ENCODE measurements around the gene CACNA1I.
"Not testable (repeated sequence)": the region's sequence is repeated elsewhere in the genome, so short reads cannot be mapped to it uniquely, and the experiment has no call there.

CACNA1I gene

DNA sequence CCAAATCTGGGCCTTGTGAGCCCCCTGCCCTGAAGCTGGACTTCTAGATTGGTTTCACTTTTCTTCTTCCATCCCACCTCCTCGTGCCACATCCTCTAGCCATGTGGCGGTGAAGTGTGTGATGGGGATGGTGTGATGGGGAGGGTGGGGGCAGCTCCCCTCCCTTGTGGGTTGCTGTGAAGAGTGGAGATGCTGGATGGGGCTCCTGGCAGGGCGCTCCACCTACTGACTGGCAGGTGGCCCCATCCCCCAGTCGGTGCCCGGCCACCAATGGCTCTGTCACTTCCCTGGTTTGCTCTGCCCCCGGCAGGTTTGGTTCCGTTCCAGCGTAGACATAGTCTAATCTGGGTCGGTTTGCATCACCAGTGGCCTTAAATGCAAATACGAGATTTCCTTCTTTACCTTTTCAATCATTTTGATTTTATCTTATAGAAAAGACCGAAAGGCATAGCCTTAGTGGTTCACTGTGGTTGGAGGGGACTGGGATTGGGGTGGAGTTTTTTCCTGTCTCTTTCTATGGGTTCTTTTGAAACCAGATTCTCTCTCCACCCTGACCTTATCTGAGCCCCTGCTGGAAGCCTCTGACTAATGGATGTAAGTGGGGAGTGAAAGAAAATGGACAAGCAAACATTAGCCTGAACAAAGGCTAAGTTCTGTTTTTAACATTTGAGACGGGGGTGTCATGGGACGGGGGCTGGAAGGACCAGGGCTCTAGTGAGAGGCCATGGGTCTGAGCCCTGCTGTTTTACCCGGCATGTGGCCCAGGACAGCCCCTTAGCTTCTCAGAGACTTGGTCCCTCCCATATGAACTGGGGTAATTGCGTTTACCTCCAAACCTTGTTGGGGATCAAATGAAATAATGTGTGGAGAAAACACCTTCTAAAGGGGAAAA lies 149.3 kb downstream of the CACNA1I start:
- no peak for DNase-seq (ENCODE audit: low spot score)

DNA sequence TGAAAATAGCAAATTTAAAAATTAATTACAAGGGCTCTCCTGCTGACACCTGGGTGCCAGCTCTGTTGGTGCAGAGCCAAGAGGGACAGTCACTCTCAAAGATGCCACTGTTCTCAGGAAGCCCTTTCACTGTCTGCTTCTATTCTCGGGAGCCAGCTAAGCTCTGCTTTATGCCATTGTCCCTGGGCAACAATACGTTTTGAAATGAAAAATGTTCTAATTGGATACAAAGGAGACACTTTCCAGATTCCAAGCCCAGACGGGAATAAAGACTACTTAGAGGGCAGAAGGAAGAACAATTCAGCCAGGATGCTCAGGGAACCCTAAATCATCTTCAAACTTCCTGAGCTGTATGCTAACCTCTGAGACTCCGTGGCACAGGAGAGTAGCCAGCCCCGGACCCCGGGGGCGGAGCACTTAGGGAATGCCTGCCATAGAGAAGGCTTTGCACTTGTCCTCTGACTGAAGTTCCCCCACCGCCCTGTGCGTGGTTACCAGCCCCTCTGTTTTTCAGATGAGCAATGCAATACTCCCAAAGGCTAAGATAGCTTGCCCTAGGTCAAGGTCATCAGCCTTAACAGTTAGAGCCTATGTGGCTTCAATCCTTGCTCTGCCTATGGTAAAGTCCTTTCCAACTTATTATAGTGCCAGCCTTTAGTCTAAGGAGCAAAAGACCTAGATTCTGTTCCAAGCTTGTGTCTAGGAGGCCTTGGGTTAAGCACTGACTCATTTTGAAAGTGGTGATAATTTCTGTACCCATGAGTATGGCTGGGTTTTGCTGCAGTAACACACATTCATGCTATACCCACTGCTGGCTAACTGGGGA lies 150.9 kb downstream of the CACNA1I start:
- DNase-seq (ENCODE audit: low spot score): no peak

DNA sequence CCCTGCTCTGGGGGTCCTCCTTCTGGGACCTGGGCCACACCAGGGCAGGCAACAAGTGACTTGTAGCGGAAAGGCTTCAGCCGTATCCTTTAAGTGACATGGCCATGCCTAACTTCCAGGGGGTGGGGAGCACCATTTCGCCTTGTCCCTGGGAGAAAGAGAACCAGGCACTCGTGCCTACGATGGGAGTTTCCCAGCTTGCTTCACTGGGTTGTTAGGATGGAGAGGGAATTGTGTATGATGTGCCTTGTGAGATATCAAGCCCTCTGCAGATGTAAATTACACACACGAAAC lies 151.4 kb downstream of the CACNA1I start:
- no peak for DNase-seq (ENCODE audit: low spot score)

DNA sequence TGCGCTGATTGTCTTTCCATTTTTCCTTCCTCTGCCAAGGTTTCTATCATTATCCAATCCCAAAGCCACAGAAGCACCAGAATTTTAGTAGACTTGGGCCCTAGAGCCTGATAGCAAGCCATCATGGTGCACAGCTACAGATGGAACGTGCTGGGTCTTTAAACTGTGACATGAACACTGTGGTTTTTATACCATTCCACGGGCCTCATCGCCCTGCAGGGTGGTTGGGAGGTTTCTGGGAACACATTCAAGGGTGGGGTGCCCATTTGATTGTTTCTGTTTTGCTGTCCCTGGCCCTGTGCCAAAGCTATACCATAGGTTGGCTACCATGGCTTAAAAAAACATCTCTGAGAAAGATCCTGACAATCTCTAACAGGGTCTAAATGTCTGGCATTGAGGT lies 151.9 kb downstream of the CACNA1I start:
- no peak for DNase-seq (ENCODE audit: low spot score)

DNA sequence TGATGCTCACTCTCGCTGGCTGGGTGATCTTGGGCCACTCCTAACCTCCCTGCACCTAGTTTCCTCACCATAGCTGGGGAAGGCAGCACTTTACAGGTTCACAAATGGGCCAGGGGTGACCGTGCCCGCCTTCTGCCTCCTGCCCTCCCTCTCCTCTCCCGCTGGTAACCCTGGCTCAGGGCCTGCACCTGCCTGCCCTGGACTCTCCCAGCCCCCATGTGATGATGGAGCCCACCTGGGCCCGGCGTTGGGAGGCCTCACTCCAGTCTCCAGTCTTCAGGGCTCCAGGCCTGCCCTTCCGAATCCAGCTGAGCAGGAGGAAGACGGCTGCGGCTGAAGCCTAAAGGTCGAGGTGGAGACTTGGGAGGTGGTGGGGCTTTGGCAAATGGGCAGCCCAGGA lies 152.9 kb downstream of the CACNA1I start:
- no peak for DNase-seq (ENCODE audit: low spot score)

DNA sequence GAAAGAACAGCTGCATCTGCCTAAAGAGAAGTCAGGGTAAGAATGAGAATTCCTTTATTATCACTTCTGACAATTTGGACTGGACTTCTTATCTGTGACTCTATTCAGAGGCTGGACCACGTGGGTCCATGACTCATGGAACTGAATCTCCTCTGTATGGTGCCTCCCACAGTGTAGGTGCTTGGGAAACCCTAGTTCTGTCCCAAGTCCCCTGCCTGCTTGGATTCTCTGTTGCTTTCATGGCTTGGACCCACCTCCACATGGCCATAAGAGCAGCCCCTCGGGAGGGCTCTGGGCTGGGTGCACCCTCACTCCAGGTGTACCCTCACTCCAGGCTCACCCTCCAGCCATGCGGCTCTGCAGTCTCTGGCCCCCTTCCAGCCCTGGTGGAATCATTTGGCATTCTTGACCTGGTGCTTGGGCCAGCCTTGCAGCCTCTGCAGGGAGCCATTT lies 153.4 kb downstream of the CACNA1I start:
- no peak for DNase-seq (ENCODE audit: low spot score)

DNA sequence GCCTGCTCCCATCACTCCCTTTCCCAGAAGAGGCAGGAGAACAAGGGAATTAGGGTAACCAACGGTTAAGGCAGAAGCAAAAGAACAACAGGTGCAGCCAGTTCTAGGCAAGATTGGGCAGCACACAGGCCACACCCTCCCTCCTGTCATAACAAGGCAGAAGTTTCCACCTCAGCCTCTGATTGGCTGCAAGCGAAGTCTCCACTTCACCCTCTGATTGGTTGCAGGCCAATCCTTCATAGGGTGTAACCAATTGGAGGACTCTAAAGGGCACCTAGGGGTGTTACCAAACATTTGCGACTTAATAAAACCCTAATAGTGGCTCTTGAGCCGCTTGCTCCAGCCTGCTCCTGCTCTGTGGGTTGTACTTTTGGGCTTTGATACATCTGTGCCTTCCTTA lies 153.8 kb downstream of the CACNA1I start:
- no peak for DNase-seq (ENCODE audit: low spot score)

- DNase-seq (ENCODE audit: low spot score): no peak
These were observed 154.3 kb downstream of the CACNA1I start for GRCh38 chr22:39724857-39725256.

- no peak for DNase-seq (ENCODE audit: low spot score)
These were observed 154.9 kb downstream of the CACNA1I start for GRCh38 chr22:39725351-39726035.

GRCh38 chr22:39727541-39727940 lies 157.0 kb downstream of the CACNA1I start:
- no peak for DNase-seq (ENCODE audit: low spot score)

DNA sequence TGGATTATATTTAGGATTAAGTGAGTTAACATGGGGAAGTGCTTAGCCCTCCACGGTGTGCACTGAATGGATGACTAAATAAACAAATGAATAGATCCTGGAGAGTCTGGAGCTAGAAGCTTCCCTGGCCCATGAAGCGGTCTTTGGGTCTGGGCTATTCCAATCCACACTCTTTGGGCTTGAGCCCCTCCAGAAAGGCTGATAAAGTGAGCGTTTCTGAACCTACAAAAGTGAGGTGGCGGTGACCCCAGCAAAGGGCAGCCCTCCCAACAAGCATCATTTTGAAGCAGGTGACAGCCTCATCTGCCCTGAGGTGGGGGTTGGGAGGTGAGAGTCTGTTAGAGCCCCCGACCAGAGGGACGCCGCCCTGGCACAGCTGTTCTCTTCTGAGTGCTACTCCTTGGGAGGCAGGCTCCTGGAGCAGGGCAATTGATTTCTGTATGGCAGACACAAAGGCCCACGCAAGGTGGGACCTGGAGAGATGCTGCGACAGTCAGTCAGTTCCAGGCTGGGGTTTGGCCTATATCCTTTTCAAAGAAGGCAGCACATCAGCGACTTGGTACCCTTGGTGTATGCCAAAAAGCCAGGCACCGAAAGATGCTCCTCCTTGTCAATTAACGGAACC lies 157.8 kb downstream of the CACNA1I start:
- no peak for DNase-seq (ENCODE audit: low spot score)

- DNase-seq (ENCODE audit: low spot score): no peak
These were observed 158.8 kb downstream of the CACNA1I start for GRCh38 chr22:39729141-39729934.

GRCh38 chr22:39731481-39731880 lies 160.9 kb downstream of the CACNA1I start:
- DNase-seq (ENCODE audit: low spot score): no peak

DNA sequence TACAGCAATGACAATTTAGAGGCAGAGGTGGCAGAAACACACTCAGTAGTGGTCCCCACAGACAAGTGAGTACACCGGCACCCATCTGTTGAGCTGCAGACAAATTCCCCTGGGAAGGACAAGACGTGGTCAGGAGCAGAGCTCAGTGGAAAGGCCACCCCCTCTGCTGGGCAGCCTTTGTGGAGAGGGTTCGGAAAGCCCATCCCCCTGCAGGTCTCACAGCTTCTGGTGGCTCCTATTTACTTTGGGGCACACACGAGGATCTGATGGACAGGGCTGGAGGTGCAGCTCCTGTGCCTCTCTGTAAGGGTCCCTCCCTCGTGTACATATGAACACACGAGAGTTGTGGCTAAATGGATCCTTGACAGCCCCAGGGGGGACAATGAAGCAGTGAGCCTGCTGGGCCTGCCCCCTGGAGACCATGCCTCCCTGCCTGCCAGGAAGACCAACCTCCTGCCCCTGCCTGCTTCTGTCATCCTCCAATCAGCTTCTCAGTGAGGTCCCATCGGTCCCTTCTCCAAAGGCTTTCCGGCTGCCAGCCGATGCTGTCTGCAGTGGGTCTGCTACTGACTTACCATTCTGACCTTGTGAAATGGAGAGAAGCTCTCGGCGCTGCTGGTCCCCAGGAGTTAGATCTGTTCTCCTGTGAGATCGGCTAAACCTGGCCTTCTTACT lies 161.5 kb downstream of the CACNA1I start:
- DNase-seq (ENCODE audit: low spot score): no peak

DNA sequence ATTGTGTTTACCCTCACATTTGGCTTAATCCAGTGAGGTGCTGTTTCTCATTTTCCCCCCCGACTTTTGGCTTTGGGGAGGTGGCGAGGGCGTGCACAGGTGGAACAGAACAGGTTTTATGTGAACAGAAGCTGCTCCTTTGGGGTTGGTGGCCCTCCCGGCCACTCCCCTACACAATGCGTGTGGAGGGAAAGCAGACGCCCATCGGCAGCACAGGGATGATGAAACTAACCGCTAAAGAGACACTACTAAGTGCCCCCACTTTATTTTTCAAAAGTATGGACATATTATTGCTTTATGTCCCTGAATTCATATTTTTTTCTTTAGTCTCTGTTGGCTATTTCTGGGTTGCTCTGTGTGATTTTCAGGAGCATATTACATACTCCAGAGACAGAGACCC lies 162.1 kb downstream of the CACNA1I start:
- DNase-seq (ENCODE audit: low spot score): no peak

- DNase-seq (ENCODE audit: low spot score): no peak
These were observed 162.6 kb downstream of the CACNA1I start for GRCh38 chr22:39733191-39733590.

GRCh38 chr22:39734046-39734445 lies 163.5 kb downstream of the CACNA1I start:
- not testable (repeated sequence) for DNase-seq (ENCODE audit: low spot score)

GRCh38 chr22:39734866-39735265 lies 164.3 kb downstream of the CACNA1I start:
- no peak for DNase-seq (ENCODE audit: low spot score)

GRCh38 chr22:39735776-39736175 lies 165.2 kb downstream of the CACNA1I start:
- no peak for DNase-seq (ENCODE audit: low spot score)

DNA sequence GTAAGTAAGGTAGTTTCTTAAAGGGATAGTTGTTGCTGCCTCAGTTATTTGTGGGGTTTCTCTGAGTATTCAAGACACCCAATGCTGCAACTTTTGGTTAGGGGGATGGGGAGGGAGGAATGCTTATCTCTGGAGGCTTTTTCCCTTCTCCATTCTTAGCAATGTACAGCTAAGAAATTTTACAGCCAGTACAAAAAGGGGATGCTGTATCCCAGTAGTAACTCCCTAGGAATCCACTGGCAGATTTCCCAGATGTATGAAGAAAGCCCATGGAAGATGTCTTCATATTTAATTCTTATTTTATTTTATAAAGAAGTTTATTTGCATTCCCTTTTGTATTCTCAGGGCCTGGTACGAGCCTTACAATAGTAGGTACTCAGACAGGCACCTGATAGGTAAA lies 168.2 kb downstream of the CACNA1I start:
- no peak for DNase-seq (ENCODE audit: low spot score)

Measured in HuH-7.5 (cell line).